HG02943 (cell line): Measurements from ENCODE around the gene SEMA4D.

ENCODE experiments used
- ATAC-seq: cut with Tn5 transposase; IDR thresholded peaks from one replicate; pipeline ENCODE4 v1.9.1; 2021; ENCODE audit warnings: mild to moderate bottlenecking, low read depth, moderate library complexity; ENCODE audit not compliant: unreplicated experiment

The SEMA4D gene

DNA sequence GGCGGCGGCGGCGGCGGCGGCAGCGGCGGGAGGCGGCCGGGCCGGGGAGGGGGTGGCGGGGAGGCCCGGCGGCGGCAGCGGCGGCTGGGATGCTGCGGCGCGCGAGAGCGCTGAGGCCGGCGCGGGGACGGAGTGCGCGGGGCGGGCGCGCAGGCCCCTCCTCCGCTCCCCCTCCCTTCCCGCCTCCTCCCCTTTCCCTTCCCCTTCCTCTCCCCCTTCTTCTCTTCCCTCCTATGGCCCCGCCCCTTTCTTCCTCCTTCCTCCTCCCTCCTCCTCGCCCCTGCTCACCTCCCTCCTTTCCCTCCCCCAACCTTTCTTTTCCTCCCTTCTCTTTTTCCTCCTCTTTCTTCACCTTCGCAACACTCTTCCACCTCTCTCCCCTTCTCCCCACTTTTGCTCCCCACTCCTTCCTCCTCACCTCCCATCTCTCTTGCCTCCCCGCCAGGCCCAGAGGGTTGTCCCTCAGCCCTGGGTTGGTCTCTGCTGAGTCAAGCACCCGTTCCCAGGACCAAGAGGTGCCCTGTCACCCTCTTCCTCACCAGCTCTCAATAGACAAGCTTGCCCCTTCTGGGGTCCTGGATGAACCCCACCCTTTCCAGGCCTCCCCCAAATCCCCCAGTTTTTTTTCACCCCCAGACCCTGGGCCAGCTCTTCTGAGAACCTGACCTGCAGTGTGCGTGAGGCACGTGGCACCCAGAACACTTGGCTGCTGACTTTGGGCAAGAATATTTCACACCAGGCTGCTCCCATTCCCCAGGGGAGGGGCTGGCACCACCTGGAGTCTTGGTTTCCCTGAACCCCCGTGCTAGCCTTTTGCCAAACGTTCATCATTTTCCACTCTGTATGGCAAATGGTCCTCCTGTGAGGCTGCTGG is at the start of gene SEMA4D:
Gene SEMA4D, minus strand, starts transcription at position 136 of the 874 bp plus-strand sequence. CDS start 92,657 bp downstream, outside the sequence.
- ATAC-seq, result no peak

DNA sequence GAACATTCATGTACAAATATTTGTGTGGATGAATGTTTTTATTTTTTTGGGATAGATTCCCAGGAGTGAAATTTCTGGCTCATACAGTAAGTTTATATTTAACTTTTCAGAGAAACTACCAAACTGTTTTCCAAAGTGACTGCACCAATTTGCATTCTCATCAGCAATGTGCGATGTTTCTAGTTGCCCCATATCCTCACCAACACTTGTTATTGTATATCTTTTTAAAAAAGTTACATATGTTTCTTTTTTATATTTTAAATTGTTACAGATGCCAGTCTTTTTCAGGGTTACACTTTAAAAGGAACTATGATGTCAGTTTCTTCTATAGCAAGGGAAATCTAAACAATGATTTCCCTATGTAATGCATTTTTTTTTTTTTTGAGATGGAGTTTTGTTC is 49.1 kb upstream of the SEMA4D start:
- ATAC-seq, result no peak

DNA sequence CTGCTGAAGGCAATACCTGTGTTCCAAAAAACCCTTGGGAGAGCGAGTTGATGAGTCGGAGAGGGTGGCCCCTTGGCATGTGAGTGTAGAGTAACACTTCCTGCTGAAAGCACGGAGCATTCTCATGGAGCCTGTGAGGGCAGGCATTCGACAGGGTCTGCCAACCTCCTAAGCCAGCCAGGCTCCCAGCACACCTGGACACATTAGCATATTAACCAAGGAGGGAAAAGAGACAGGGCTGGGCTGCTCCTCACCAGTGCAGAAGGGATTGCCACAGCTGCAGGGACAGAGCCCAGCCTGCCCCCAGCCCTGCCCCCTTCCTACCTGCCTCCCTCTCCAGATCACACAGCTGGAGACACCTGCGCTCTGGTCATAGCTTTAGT is 46.4 kb upstream of the SEMA4D start:
- ATAC-seq, result no peak

DNA sequence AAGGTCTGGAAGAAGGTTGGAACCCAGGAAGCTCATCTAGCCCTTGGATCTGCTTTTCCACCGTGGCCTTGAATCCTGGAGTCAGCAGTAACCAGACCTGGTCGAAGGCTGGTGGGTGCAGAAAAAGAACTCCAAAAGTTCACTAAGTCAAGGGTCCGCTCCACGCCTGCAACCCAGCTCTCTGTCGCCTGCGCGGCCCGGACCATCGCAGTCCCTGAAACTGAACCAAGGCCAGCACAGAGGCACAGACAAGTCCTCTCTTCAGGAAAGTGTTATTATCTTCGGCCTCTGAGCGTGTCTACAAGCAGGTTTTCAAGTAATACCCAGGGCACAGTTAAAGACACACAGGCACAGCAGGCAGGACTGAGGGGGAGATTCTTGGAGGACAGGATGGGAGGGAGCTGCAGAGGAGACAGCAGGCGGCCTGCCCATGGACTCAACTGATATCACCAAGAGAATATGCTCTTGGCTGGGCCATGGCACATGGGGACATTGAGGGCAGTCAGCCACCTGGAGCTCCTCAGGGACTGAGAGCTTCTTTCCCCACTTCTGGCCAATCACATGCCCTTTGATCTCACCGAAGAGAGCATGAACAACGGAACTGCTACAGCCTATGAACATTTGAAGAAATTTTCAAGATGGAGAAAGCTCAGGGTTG is 45.8 kb upstream of the SEMA4D start:
- no peak for ATAC-seq

DNA sequence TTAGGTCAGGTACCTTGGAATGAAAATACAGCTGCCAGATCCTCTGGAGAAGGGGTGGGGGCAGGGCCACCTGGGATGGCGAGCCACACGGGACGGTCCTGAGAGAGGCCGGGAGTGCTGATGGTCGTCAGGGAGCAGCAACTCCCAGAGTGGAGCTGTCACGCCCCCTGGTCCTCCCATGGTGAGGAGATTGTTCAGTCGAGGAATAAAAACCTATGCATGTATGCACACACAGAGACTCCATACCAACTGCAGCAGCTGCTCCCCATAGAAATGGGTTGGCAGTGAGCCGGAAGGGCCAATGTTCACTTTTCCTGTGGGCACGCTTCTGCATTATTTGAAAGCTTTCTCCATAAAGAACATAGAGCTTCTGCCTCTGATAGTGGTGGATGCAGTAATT is 45.2 kb upstream of the SEMA4D start:
- ATAC-seq, result no peak

DNA sequence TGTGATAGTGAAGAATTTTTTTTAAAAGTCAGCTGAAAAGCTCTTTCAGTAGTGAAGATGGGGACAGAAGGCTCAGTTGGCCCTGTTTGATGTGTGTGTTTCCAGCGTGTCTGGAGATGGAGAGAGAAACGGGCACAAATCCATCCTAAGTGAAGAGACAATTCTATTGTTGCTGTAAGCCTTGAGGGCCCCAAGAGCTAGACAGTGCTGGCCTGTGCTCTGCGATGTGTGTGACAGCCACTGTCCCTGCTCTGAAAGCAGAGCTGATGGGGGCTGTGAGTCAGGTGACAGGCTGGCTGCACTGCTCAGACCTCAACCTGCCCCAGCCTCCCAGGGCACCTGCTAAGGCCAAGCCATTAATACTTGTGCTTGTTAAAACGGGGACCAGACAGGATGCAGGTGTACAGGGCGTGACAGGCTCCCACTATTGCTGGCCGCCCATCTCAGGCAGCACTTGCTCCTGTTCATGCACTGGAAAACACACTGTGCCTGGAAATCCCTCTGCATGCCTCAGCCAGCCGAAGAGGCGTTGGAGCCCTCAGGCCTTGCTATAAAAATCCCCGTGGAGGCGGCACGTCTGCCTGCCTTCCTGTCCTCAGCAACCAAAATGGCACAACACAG is 44.6 kb upstream of the SEMA4D start:
- no peak for ATAC-seq

GRCh38 chr9:89541798-89542197 is 43.9 kb upstream of the SEMA4D start:
- ATAC-seq, result no peak

DNA sequence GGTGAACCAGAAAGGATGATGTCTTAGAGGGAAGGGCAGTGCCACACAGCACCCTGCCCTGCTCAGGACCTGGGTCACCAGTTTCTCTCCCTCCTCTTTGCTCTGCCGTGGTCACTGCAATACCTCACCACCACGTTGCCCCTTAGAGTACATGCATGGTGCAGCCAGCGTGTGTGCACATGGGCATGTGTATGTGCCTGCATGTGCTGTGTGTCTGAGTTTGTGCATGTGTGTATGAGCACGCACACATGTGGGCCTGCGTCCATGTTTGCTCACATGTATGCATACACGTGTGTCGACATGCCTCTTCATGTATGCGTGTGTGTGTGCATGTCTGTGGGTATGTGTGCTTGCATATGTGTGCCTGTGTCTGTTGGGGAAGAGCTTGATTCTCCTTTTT is 41.5 kb upstream of the SEMA4D start:
- no peak for ATAC-seq

GRCh38 chr9:89538871-89539270 is 41.0 kb upstream of the SEMA4D start:
- no peak for ATAC-seq

DNA sequence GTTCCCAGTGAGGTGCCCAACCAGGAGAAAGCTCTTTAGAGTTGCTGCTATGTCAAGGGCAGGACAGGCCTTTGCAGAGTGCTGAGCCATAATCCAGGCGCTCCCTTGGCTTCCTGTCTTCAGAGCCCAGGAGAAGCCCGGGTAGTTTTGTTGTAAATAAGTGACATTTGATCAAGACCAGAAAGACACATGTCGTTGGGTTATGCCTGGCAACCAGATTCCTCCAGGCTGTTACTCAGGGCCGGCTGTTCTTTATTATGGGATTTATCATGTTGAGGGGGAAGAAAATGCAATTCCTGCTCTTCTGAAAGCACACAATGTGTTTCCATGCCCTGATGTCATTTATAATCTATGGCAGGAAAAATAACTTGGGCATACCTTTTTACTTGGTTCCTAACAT is 39.3 kb upstream of the SEMA4D start:
- ATAC-seq, result no peak

- ATAC-seq, result no peak
Measured at GRCh38 chr9:89536600-89536999, 38.7 kb upstream of the SEMA4D start.

GRCh38 chr9:89536145-89536574 is 38.2 kb upstream of the SEMA4D start:
- ATAC-seq, result no peak

DNA sequence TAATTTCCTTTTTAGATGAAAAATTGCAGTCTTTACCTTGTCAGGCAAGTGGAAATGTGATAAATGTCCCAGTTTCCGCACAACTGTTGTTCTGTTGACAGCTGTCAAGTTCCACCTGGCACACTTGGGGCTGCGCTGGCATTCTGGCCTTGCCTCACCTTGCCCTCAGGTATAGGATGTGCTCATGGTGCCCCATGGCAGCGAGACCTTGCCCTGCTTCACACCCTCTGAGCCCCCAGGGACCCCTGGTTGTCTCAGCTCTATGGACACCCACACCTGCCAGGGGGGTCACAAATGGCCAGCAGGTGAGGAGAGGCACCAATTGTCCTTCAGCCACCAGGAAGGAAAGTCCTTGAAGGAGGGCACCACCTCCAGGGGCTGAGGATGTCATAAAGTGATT is 37.5 kb upstream of the SEMA4D start:
- no peak for ATAC-seq

DNA sequence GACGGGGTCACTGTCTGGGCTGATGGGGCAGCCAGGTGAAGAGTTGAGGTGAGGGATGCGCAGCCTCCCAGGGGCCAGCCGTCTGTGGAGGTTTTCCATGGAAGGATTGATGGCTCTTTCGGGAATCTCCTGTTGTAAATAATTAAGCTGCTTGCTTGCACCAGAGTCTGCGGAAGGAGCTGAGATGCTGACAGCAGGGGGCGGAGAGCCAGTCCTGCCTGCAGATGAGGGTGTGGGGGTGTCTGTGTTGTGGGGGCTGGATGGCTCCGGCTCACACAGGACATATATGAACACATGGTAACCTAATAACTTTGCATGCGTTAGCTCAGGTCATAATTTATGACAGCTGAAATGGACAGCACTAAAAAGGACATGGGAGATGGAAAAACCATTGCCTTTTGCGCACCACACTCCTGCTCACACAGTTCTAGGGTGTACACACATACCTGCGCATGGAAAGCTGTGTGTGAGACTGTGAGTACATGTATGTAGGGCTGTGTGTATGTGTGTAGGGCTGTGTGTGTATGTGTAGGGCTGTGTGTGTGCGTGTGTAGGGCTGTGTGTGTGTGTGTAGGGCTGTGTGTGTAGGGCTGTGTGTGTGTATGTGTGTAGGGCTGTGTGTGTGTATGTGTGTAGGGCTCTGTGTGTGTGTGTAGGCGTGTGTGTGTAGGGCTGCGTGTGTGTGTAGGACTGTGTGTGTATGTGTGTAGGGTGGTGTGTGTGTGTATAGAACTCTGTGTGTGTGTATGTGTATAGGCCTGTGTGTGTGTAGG is 36.8 kb upstream of the SEMA4D start:
- ATAC-seq, result no peak

DNA sequence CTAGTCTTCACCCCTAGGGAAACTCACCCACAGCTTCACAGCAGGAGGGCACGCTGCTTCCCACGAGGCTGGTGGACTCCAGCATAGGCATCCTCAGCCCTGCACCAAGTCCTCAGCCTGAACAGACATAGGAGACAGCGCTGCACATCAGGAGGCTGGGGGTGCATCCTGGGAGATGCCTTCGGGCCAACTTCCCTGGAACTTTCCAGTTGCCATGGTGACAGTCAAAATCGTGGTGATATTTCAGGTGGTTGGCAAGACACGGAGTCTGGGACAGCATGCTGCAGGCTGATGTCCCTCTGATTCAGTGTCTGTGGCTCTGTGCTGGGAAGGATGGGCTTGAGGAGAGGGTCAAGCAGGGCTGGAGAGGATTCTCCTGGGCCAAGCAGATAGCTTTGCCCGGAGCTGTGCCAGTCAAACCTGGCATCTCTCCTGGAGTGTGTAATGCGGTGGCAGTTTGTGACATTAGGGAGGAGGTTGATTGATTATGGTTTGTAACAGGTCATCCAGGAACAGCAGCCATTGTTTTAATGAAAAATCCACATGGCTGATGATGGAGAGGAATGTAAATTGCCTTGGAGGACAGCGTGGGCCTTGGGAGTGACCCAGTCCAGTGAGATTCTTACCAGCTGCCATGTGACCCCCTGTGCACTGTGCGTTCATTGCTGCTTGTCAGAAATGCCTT is 35.6 kb upstream of the SEMA4D start:
- ATAC-seq, result no peak

- no peak for ATAC-seq
Measured at GRCh38 chr9:89532944-89533343, 35.0 kb upstream of the SEMA4D start.

GRCh38 chr9:89532478-89532877 is 34.6 kb upstream of the SEMA4D start:
- ATAC-seq, result no peak

GRCh38 chr9:89531766-89532165 is 33.9 kb upstream of the SEMA4D start:
- no peak for ATAC-seq

GRCh38 chr9:89530726-89531125 is 32.8 kb upstream of the SEMA4D start:
- no peak for ATAC-seq
